ENCODE measurements around the gene TSNAXIP1. TPM values are rescaled to one million over a fixed set of nuclear protein-coding genes. Genes with fewer than 3 reads are reported as not detected.

Gene TSNAXIP1
- total and polyA plus RNA-seq, 9 of the 15 experiments (the other 6 are each of a cell fraction or from before 2014, with no cell fraction given), result 0.03 to 0.24 (median 0.11) TPM; not detected in 4

GRCh38 chr16:67833030-67833414, 26.3 kb downstream of the TSNAXIP1 start:
- H3K27me3 ChIP-seq (ENCODE audit: control insufficient read depth in 2 of 2, insufficient read depth in 2 of 2, low read length in 2 of 2), result no peaks in the 10 kb centered on the region
- in situ Hi-C loops (cut with MboI) (no loop called here), intact Hi-C loops (cut with micrococcal nuclease) (no loop called here)
- TF ChIP-seq HDGF (IDR thresholded peaks at IDR 0.05) (0 out of 2 replicates have a peak, but pooled peaks have one; percentile 43), SRSF9 (IDR thresholded peaks at IDR 0.05; ENCODE audit: borderline replicate concordance, low read depth, low read length) (no peak), PTRF (tag; IDR thresholded peaks at IDR 0.05) (no peak), EP300 (IDR thresholded peaks at IDR 0.05; ENCODE audit: low read length) (no peak), FOXA3 (CRISPR knock-in tag; conservative IDR thresholded peaks at IDR 0.05 in 1 of 2, IDR thresholded peaks at IDR 0.05 in 1 of 2) (peak in 1 of 2 experiments; percentile 39; a peak in 1 of 4 replicates), SIN3A (IDR thresholded peaks at IDR 0.05; ENCODE audit: borderline replicate concordance in 2 of 2, control insufficient read depth in 1 of 2, low read depth in 2 of 2, low read length in 2 of 2) (peak in 1 of 2 experiments; percentile 37; a peak in 1 of 4 replicates), THAP12 (CRISPR knock-in tag; IDR thresholded peaks at IDR 0.05) (0 out of 2 replicates have a peak, but pooled peaks have one; percentile 31), NFE2 (IDR thresholded peaks at IDR 0.05; ENCODE audit: low read depth) (peak; percentile 20; the same call in 1 of the 2 replicates), CTCF (IDR thresholded peaks at IDR 0.05 in 2 of 3, conservative IDR thresholded peaks at IDR 0.05 in 1 of 3; ENCODE audit: insufficient read depth in 2 of 3, low read depth in 1 of 3, low read length in 3 of 3) (no peak), GATAD2B (IDR thresholded peaks at IDR 0.05; ENCODE audit: borderline replicate concordance) (no peak), NFYB (IDR thresholded peaks at IDR 0.05; ENCODE audit: extremely low read depth, insufficient read length) (no peak)
- TF ChIP-seq, protein P1, sequence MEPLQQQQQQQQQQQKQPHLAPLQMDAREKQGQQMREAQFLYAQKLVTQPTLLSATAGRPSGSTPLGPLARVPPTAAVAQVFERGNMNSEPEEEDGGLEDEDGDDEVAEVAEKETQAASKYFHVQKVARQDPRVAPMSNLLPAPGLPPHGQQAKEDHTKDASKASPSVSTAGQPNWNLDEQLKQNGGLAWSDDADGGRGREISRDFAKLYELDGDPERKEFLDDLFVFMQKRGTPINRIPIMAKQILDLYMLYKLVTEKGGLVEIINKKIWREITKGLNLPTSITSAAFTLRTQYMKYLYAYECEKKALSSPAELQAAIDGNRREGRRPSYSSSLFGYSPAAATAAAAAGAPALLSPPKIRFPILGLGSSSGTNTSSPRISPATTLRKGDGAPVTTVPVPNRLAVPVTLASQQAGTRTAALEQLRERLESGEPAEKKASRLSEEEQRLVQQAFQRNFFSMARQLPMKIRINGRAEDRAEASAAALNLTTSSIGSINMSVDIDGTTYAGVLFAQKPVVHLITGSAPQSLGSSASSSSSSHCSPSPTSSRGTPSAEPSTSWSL (CRISPR knock-in tag; IDR thresholded peaks at IDR 0.05; ENCODE audit: borderline replicate concordance), result 0 out of 2 replicates have a peak, but pooled peaks have one; percentile 11
- WGBS (ENCODE audit: insufficient coverage, low coverage, missing lambda C conversion rate), result 0% methylated on average over 3 of the region's 3 CpGs
- H3K4me1 ChIP-seq (replicated peaks in 1 of 2; ENCODE audit: control insufficient read depth in 2 of 2, insufficient read depth in 2 of 2, low read length in 2 of 2), result peaks cover 11 to 24% of the 10 kb centered on the region in 2 experiments; a peak in 4 of 5 replicates
- H3K4me3 ChIP-seq, result peak overlapping the region; percentile 67
- peak overlapping the region; percentile 93 for H3K4me2 ChIP-seq (ENCODE audit: insufficient read depth, low read length)
- peak overlapping the region; percentile 87 to 96 for H3K9ac ChIP-seq (ENCODE audit: insufficient read depth in 1 of 2, low read depth in 2 of 2, low read length in 2 of 2)
- H3K36me3 ChIP-seq (ENCODE audit: control insufficient read depth, insufficient read depth, low read length), result peaks cover 44% of the 10 kb centered on the region; the same call in 2 of the 3 replicates
- peak; percentile 64 for FAIRE-seq
- H3K27ac ChIP-seq (ENCODE audit: extremely low read depth, low read depth, low read length), result peak overlapping the region; percentile 68
- ChIA-PET POLR2A (interaction anchor here (0.6 to 3.9 kb wide), 5 partner anchors 8 to 159 kb away, joined by 3 to 19 read pairs (median 5); partner anchors contain the start of genes RANBP10 and TSNAXIP1), CTCF (ENCODE audit: low intra/inter-chr PET ratio) (no interaction called here)
- peak; percentile 54 for ATAC-seq
- H3K9me3 ChIP-seq (replicated peaks; ENCODE audit: control insufficient read depth, insufficient read depth, low read depth, low read length), result no peaks in the 10 kb centered on the region
- no peaks in the 10 kb centered on the region for H3K9me1 ChIP-seq (ENCODE audit: control insufficient read depth, insufficient read depth, low read length)
- H4K20me1 ChIP-seq (replicated peaks; ENCODE audit: control insufficient read depth, insufficient read depth, low read length), result no peaks in the 10 kb centered on the region; the same call in 1 of the 2 replicates
- no TSS peak for BruUV-seq (replicated peaks)
- peak in 2 of 4 experiments; percentile 38 to 43 for DNase-seq (ENCODE audit: extremely low read depth in 1 of 4, low spot score in 3 of 4)
- H3K79me2 ChIP-seq (ENCODE audit: control insufficient read depth, insufficient read depth, low read length), result peaks cover 17% of the 10 kb centered on the region
- H2AFZ ChIP-seq (ENCODE audit: low read depth, low read length), result peak overlapping the region; percentile 98

All from K562 (cell line).